Effector memory CD4-positive, alpha-beta T cell (primary cell): Measurements from ENCODE around the gene COL1A1.

Experiments
- DNase-seq, 3 donors: peaks; one replicate each; pipeline ENCODE4 v3.0.0-alpha.2; 2020
- H3K27ac ChIP-seq: 2 replicates; pipeline ENCODE4 v1.7.0; 2013; ENCODE audit warnings: mild to moderate bottlenecking, low read length, moderate library complexity; ENCODE audit not compliant: insufficient read depth, poor library complexity, severe bottlenecking
- H3K27me3 ChIP-seq: replicated peaks from 2 replicates; pipeline ENCODE4 v1.7.0; 2013; ENCODE audit warnings: mild to moderate bottlenecking, low read length; ENCODE audit not compliant: insufficient read depth, control insufficient read depth, poor library complexity, severe bottlenecking
- H3K36me3 ChIP-seq: 2 replicates; pipeline ENCODE4 v1.7.0; 2013; ENCODE audit warnings: mild to moderate bottlenecking, low read length, moderate library complexity; ENCODE audit not compliant: control insufficient read depth, insufficient read depth
- H3K4me1 ChIP-seq: 2 replicates; pipeline ENCODE4 v1.7.0; 2013; ENCODE audit warnings: low read length, mild to moderate bottlenecking; ENCODE audit not compliant: control insufficient read depth, insufficient read depth, poor library complexity, severe bottlenecking
- H3K4me3 ChIP-seq: 2 replicates; pipeline ENCODE4 v1.7.0; 2013; ENCODE audit warnings: low read length, low read depth, mild to moderate bottlenecking; ENCODE audit not compliant: insufficient read depth, poor library complexity, severe bottlenecking
- H3K9me3 ChIP-seq: 2 replicates; pipeline ENCODE4 v1.7.0; 2013; ENCODE audit warnings: mild to moderate bottlenecking, low read length, moderate library complexity; ENCODE audit not compliant: control insufficient read depth

COL1A1 gene

GRCh38 chr17:50191359-50192143 is 9.9 kb downstream of the COL1A1 start:
- DNase-seq: no peak
- H3K36me3 ChIP-seq: no peaks in the 10 kb centered on the region
- no peaks in the 10 kb centered on the region for H3K27me3 ChIP-seq
- H3K9me3 ChIP-seq: no peaks in the 10 kb centered on the region
- no peaks in the 10 kb centered on the region for H3K4me1 ChIP-seq
- no peak overlapping the region for H3K4me3 ChIP-seq
- H3K27ac ChIP-seq: no peak overlapping the region

- no peaks in the 10 kb centered on the region for H3K4me1 ChIP-seq
- H3K4me3 ChIP-seq: no peak overlapping the region
- no peaks in the 10 kb centered on the region for H3K36me3 ChIP-seq
Measured at GRCh38 chr17:50190603-50191358, 10.7 kb downstream of the COL1A1 start.

GRCh38 chr17:50190293-50190602 is 11.2 kb downstream of the COL1A1 start:
- H3K27me3 ChIP-seq: no peaks in the 10 kb centered on the region

More at GRCh38 chr17:50190603-50191358, 10.7 kb downstream of the COL1A1 start:
- DNase-seq: no peak
- Histone ChIP-seq H3K27ac (no peak overlapping the region), H3K27me3 (no peaks in the 10 kb centered on the region), H3K9me3 (no peaks in the 10 kb centered on the region)

GRCh38 chr17:50189550-50190292 is 11.7 kb downstream of the COL1A1 start:
- Histone ChIP-seq H3K27me3 (no peaks in the 10 kb centered on the region), H3K27ac (no peak overlapping the region), H3K9me3 (no peaks in the 10 kb centered on the region), H3K4me1 (no peaks in the 10 kb centered on the region), H3K4me3 (no peak overlapping the region), H3K36me3 (no peaks in the 10 kb centered on the region)
- no peak for DNase-seq

More at GRCh38 chr17:50190293-50190602, 11.2 kb downstream of the COL1A1 start:
- H3K27ac ChIP-seq: no peak overlapping the region
- no peak overlapping the region for H3K4me3 ChIP-seq
- DNase-seq: no peak
- H3K9me3 ChIP-seq: no peaks in the 10 kb centered on the region
- no peaks in the 10 kb centered on the region for H3K36me3 ChIP-seq
- H3K4me1 ChIP-seq: no peaks in the 10 kb centered on the region

GRCh38 chr17:50188921-50189549 is 12.4 kb downstream of the COL1A1 start:
- no peak for DNase-seq
- Histone ChIP-seq H3K36me3 (no peaks in the 10 kb centered on the region), H3K27ac (no peak overlapping the region), H3K4me3 (no peak overlapping the region), H3K4me1 (no peaks in the 10 kb centered on the region), H3K9me3 (no peaks in the 10 kb centered on the region), H3K27me3 (no peaks in the 10 kb centered on the region)

GRCh38 chr17:50188531-50188920 is 12.9 kb downstream of the COL1A1 start:
- no peak overlapping the region for H3K27ac ChIP-seq
- H3K36me3 ChIP-seq: no peaks in the 10 kb centered on the region
- no peak for DNase-seq
- no peaks in the 10 kb centered on the region for H3K27me3 ChIP-seq
- no peaks in the 10 kb centered on the region for H3K4me1 ChIP-seq
- no peaks in the 10 kb centered on the region for H3K9me3 ChIP-seq
- no peak overlapping the region for H3K4me3 ChIP-seq

GRCh38 chr17:50187751-50188530 is 13.5 kb downstream of the COL1A1 start:
- H3K4me3 ChIP-seq: no peak overlapping the region
- no peak for DNase-seq
- no peaks in the 10 kb centered on the region for H3K4me1 ChIP-seq
- no peaks in the 10 kb centered on the region for H3K9me3 ChIP-seq
- no peaks in the 10 kb centered on the region for H3K27me3 ChIP-seq
- H3K36me3 ChIP-seq: no peaks in the 10 kb centered on the region
- H3K27ac ChIP-seq: no peak overlapping the region

- Histone ChIP-seq H3K4me1 (no peaks in the 10 kb centered on the region), H3K27me3 (no peaks in the 10 kb centered on the region), H3K4me3 (no peak overlapping the region), H3K27ac (no peak overlapping the region), H3K36me3 (no peaks in the 10 kb centered on the region), H3K9me3 (no peaks in the 10 kb centered on the region)
- no peak for DNase-seq
Measured at GRCh38 chr17:50187394-50187725, 14.1 kb downstream of the COL1A1 start.

GRCh38 chr17:50186661-50187393 is 14.6 kb downstream of the COL1A1 start:
- DNase-seq: no peak
- Histone ChIP-seq H3K4me1 (no peaks in the 10 kb centered on the region), H3K4me3 (no peak overlapping the region), H3K36me3 (no peaks in the 10 kb centered on the region), H3K27ac (no peak overlapping the region), H3K27me3 (no peaks in the 10 kb centered on the region), H3K9me3 (no peaks in the 10 kb centered on the region)
